Endodermal cell (in vitro differentiated cells): Measurements from ENCODE around the gene SLC5A12. TPM values are rescaled to one million over a fixed set of nuclear protein-coding genes. Genes with fewer than 3 reads are reported as not detected.

Experiments
- DNase-seq: peaks from one replicate; pipeline ENCODE4 v3.0.0-alpha.2; 2017
- H3K27ac ChIP-seq: 2 replicates; pipeline ENCODE4 v1.5.1; 2013; ENCODE audit warnings: mild to moderate bottlenecking, low read depth, low read length, moderate library complexity
- H3K27me3 ChIP-seq: 2 replicates; pipeline ENCODE4 v1.6.1; 2013; ENCODE audit warnings: mild to moderate bottlenecking, low read length, moderate library complexity; ENCODE audit not compliant: insufficient read depth, control insufficient read depth, poor library complexity, severe bottlenecking
- H3K36me3 ChIP-seq: 2 replicates; pipeline ENCODE4 v1.7.0; 2013; ENCODE audit warnings: mild to moderate bottlenecking, low read length, moderate library complexity; ENCODE audit not compliant: control insufficient read depth, insufficient read depth
- H3K4me1 ChIP-seq: one replicate; pipeline ENCODE4 v1.7.0; 2013; ENCODE audit warnings: low read length; ENCODE audit not compliant: control insufficient read depth, insufficient read depth
- H3K4me3 ChIP-seq: 2 replicates; pipeline ENCODE4 v1.5.1; 2013; ENCODE audit warnings: mild to moderate bottlenecking, low read length, moderate library complexity
- H3K9ac ChIP-seq: 2 replicates; pipeline ENCODE4 v1.6.1; 2013; ENCODE audit warnings: mild to moderate bottlenecking, low read length, moderate library complexity; ENCODE audit not compliant: poor library complexity, severe bottlenecking; ENCODE audit errors: extremely low read depth
- H3K9me3 ChIP-seq: 2 replicates; pipeline ENCODE4 v1.6.1; 2013; ENCODE audit warnings: mild to moderate bottlenecking, low read length, moderate library complexity; ENCODE audit not compliant: control insufficient read depth
- H3K27ac Mint-ChIP-seq: 2 replicates; pipeline ENCODE4 v1.8.0; 2020; ENCODE audit warnings: mixed read lengths
- H3K27me3 Mint-ChIP-seq: 2 replicates; pipeline ENCODE4 v1.8.0; 2021; ENCODE audit warnings: mild to moderate bottlenecking, mixed read lengths; ENCODE audit not compliant: insufficient read depth
- H3K36me3 Mint-ChIP-seq: 2 replicates; pipeline ENCODE4 v1.8.0; 2020; ENCODE audit warnings: low read depth, mixed read lengths
- H3K4me1 Mint-ChIP-seq: 2 replicates; pipeline ENCODE4 v1.8.0; 2020; ENCODE audit warnings: mixed read lengths
- H3K4me3 Mint-ChIP-seq: 2 replicates; pipeline ENCODE4 v1.8.0; 2020; ENCODE audit warnings: mild to moderate bottlenecking, moderate library complexity, mixed read lengths
- H3K9me3 Mint-ChIP-seq: 2 replicates; pipeline ENCODE4 v1.8.0; 2020; ENCODE audit warnings: mild to moderate bottlenecking, mixed read lengths
- CTCF ChIP-seq: fragments of 200-600 bp; sonication (generic); conservative IDR thresholded peaks from 2 replicates; pipeline ENCODE4 v1.5.0; 2021; ENCODE audit warnings: antibody characterized with exemption, mild to moderate bottlenecking
- WGBS, 2 experiments: methylation state at CpG; one replicate each; pipeline versions ENCODE4 v1.1.5 to v1.1.7; 2013; ENCODE audit warnings: missing lambda C conversion rate in 2 of 2, mixed read lengths in 1 of 2; ENCODE audit not compliant: insufficient coverage in 1 of 2, insufficient read length in 1 of 2; 5-methylcytosine and 5-hydroxymethylcytosine counted together
- total RNA-seq, 2 donors: library from RNA; stranded (reverse); fragmentation: NEBNext Ultra II Directional in 1 of 2; extraction: Animal tissue kit (Norgen Biotek cat#: 25700) in 1 of 2; gene quantifications; 2 replicates in 1 of 2; 3 replicates in 1 of 2; pipeline ENCODE4 v1.2.1, GENCODE V29; 2021

SLC5A12 gene
- total RNA-seq, 2 donors from 2014 or later = 2.6 to 2.7 TPM

DNA sequence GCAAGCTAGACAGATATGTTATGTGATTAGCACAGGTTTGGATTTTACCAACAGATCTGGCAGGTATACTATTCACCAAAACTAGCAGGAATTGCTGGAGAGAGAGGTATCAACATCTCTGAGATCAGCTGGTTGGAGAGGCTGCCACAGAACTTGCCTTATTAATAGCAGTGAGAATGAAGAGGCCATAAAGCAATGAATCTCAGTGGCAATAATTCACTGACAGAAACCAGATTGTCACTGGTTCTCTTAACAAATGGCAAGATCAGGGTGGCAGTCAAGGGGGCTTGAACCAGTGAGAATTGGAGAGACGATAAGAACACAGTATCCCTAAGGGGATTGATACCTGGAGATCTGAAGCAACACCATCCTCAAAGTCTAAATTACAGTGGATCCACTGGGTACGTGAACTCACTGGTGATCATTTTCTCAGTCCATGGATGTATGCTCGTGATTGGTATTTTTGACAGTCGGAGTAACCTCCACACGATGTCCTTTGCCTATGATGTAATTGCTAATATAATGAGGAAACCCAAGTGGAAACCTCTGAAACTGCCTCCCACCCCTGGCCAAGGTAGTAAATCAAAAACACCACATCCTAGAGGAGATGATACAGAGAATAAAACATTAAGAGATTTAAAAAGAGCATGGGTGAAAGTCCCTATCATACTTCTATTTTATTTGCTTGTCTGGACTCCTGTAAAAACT lies 17.7 kb upstream of the SLC5A12 start:
- WGBS, 2 experiments = 50 to 68% methylated on average over 2 to 5 of the region's 5 CpGs
- no peaks in the 10 kb centered on the region for H3K27me3 Mint-ChIP-seq
- H3K27ac ChIP-seq = no peak overlapping the region

GRCh38 chr11:26734691-26735090 lies 12.8 kb upstream of the SLC5A12 start:
- Mint-ChIP-seq H3K27me3 (peaks cover 2% of the 10 kb centered on the region), H3K4me3 (no peak overlapping the region), H3K4me1 (no peaks in the 10 kb centered on the region), H3K9me3 (peaks cover 2% of the 10 kb centered on the region), H3K27ac (no peak overlapping the region), H3K36me3 (no peaks in the 10 kb centered on the region)
- no peaks in the 10 kb centered on the region for H3K36me3 ChIP-seq
- H3K4me3 ChIP-seq = no peak overlapping the region
- no peak overlapping the region for H3K27ac ChIP-seq
- 87% methylated on average over 4 of the region's 4 CpGs; no CpG with 5 or more reads in 1 of the 2 experiments for WGBS, 2 experiments
- no peaks in the 10 kb centered on the region for H3K4me1 ChIP-seq
- DNase-seq = no peak
- H3K9me3 ChIP-seq = no peaks in the 10 kb centered on the region
- H3K9ac ChIP-seq = no peak overlapping the region
- TF ChIP-seq CTCF = no peak
- no peaks in the 10 kb centered on the region for H3K27me3 ChIP-seq

More for the DNA sequence above, 17.7 kb upstream of the SLC5A12 start:
- Histone ChIP-seq H3K4me1 (no peaks in the 10 kb centered on the region), H3K9me3 (no peaks in the 10 kb centered on the region), H3K4me3 (no peak overlapping the region), H3K36me3 (no peaks in the 10 kb centered on the region), H3K9ac (no peak overlapping the region), H3K27me3 (no peaks in the 10 kb centered on the region)
- Mint-ChIP-seq H3K9me3 (peaks cover 2% of the 10 kb centered on the region), H3K36me3 (no peaks in the 10 kb centered on the region), H3K27ac (no peak overlapping the region), H3K4me1 (no peaks in the 10 kb centered on the region), H3K4me3 (no peak overlapping the region)
- TF ChIP-seq CTCF = no peak
- DNase-seq = no peak

- no peak for TF ChIP-seq CTCF
- no peak overlapping the region for H3K27ac Mint-ChIP-seq
- Histone ChIP-seq H3K9me3 (no peaks in the 10 kb centered on the region), H3K36me3 (no peaks in the 10 kb centered on the region), H3K4me1 (no peaks in the 10 kb centered on the region), H3K9ac (no peak overlapping the region), H3K4me3 (no peak overlapping the region), H3K27me3 (no peaks in the 10 kb centered on the region), H3K27ac (no peak overlapping the region)
- H3K27me3 Mint-ChIP-seq = peaks cover 2% of the 10 kb centered on the region
- no peak overlapping the region for H3K4me3 Mint-ChIP-seq
- H3K36me3 Mint-ChIP-seq = no peaks in the 10 kb centered on the region
- peaks cover 1% of the 10 kb centered on the region for H3K4me1 Mint-ChIP-seq
- DNase-seq = no peak
- H3K9me3 Mint-ChIP-seq = no peaks in the 10 kb centered on the region
- WGBS, 2 experiments = 81% methylated on average over 1 of the region's 1 CpG; no CpG with 5 or more reads in 1 of the 2 experiments
Observed at GRCh38 chr11:26731084-26731456, 9.2 kb upstream of the SLC5A12 start.
